ENCODE data around the gene TINAG.

The TINAG gene

DNA sequence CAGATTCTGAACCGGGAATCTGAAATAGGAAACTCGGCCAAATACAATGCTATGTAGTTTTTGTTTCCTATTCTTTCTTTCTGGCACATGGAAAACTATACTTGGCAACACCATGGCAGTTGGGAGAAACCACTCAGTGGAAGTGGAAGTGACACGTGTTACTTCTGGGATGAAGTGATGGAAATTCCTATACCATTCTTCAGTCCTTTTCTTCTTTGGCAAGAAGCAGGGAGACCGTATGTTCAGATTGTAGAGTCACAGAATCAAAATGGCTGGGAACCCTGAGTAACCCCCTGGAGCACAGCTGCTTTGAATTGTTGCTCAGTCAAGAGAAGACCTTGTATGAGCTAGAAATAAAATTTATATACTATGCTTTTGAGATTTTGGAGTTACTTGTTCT, 18.8 kb upstream of the TINAG start:
- Histone ChIP-seq H3K4me1 (ENCODE audit: control insufficient read depth, insufficient read depth, low read length) (no peaks in the 10 kb centered on the region), H3K9me3 (ENCODE audit: control insufficient read depth, insufficient read depth, low read depth, low read length) (no peaks in the 10 kb centered on the region), H3K4me3 (ENCODE audit: low read depth, low read length) (no peak overlapping the region), H3K36me3 (ENCODE audit: control insufficient read depth in 2 of 2, insufficient read depth in 1 of 2, low read length in 2 of 2) (no peaks in the 10 kb centered on the region), H3K27ac (ENCODE audit: extremely low read depth, low read depth, low read length) (no peak overlapping the region)
- ChIA-PET CTCF (interaction anchor here (0.7 kb wide), 1 partner anchor 68 kb away, joined by 3 read pairs; no protein-coding TSS in a partner anchor), POLR2A (no interaction called here)
- TF ChIP-seq IKZF3 (tag by site-specific recombination; IDR thresholded peaks at IDR 0.05) (no peak), ZNF701 (tag by site-specific recombination; IDR thresholded peaks at IDR 0.05) (no peak), SP7 (tag by site-specific recombination; IDR thresholded peaks at IDR 0.05) (no peak), ZNF404 (tag by site-specific recombination; IDR thresholded peaks at IDR 0.05) (no peak), ZNF529 (tag by site-specific recombination; IDR thresholded peaks at IDR 0.05; ENCODE audit: insufficient replicate concordance) (no peak), ZNF394 (tag by site-specific recombination; IDR thresholded peaks at IDR 0.05; ENCODE audit: borderline replicate concordance) (no peak), INSM2 (tag by site-specific recombination; IDR thresholded peaks at IDR 0.05) (no peak), ZNF560 (tag by site-specific recombination; IDR thresholded peaks at IDR 0.05; ENCODE audit: borderline replicate concordance) (no peak), ZBTB1 (tag by site-specific recombination; IDR thresholded peaks at IDR 0.05) (no peak), ZNF48 (tag by site-specific recombination; IDR thresholded peaks at IDR 0.05) (no peak), ZBTB20 (tag by site-specific recombination; IDR thresholded peaks at IDR 0.05) (no peak), ZNF23 (tag by site-specific recombination; IDR thresholded peaks at IDR 0.05; ENCODE audit: borderline replicate concordance) (no peak), FEZF1 (tag by site-specific recombination; IDR thresholded peaks at IDR 0.05) (no peak), ZNF138 (tag by site-specific recombination; IDR thresholded peaks at IDR 0.05; ENCODE audit: borderline replicate concordance) (no peak), GLIS2 (tag by site-specific recombination; IDR thresholded peaks at IDR 0.05) (no peak), ZFHX2 (tag by site-specific recombination; conservative IDR thresholded peaks at IDR 0.05) (no peak)
- TF ChIP-seq, protein P1, sequence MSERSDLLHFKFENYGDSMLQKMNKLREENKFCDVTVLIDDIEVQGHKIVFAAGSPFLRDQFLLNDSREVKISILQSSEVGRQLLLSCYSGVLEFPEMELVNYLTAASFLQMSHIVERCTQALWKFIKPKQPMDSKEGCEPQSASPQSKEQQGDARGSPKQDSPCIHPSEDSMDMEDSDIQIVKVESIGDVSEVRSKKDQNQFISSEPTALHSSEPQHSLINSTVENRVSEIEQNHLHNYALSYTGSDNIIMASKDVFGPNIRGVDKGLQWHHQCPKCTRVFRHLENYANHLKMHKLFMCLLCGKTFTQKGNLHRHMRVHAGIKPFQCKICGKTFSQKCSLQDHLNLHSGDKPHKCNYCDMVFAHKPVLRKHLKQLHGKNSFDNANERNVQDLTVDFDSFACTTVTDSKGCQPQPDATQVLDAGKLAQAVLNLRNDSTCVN (tag by site-specific recombination; optimal IDR thresholded peaks at IDR 0.05), result no peak
- TF ChIP-seq, protein P2, sequence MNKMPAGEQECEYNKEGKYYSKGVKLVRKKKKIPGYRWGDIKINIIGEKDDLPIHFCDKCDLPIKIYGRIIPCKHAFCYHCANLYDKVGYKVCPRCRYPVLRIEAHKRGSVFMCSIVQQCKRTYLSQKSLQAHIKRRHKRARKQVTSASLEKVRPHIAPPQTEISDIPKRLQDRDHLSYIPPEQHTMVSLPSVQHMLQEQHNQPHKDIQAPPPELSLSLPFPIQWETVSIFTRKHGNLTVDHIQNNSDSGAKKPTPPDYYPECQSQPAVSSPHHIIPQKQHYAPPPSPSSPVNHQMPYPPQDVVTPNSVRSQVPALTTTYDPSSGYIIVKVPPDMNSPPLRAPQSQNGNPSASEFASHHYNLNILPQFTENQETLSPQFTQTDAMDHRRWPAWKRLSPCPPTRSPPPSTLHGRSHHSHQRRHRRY (tag by site-specific recombination; IDR thresholded peaks at IDR 0.05), result no peak
- TF ChIP-seq, protein P3, sequence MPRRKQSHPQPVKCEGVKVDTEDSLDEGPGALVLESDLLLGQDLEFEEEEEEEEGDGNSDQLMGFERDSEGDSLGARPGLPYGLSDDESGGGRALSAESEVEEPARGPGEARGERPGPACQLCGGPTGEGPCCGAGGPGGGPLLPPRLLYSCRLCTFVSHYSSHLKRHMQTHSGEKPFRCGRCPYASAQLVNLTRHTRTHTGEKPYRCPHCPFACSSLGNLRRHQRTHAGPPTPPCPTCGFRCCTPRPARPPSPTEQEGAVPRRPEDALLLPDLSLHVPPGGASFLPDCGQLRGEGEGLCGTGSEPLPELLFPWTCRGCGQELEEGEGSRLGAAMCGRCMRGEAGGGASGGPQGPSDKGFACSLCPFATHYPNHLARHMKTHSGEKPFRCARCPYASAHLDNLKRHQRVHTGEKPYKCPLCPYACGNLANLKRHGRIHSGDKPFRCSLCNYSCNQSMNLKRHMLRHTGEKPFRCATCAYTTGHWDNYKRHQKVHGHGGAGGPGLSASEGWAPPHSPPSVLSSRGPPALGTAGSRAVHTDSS (tag by site-specific recombination; IDR thresholded peaks at IDR 0.05), result no peak

- POLR2A ChIA-PET, result no interaction called here
- Histone ChIP-seq H3K36me3 (ENCODE audit: control insufficient read depth in 2 of 2, insufficient read depth in 1 of 2, low read length in 2 of 2) (no peaks in the 10 kb centered on the region), H3K9me3 (ENCODE audit: control insufficient read depth, insufficient read depth, low read depth, low read length) (no peaks in the 10 kb centered on the region), H3K27ac (ENCODE audit: extremely low read depth, low read depth, low read length) (no peak overlapping the region), H3K4me3 (ENCODE audit: low read depth, low read length) (no peak overlapping the region), H3K4me1 (ENCODE audit: control insufficient read depth, insufficient read depth, low read length) (no peaks in the 10 kb centered on the region)
- CTCF ChIA-PET, result no interaction called here
- no peak for TF ChIP-seq ZEB2 (tag by site-specific recombination; IDR thresholded peaks at IDR 0.05)
- no peak for TF ChIP-seq ZNF214 (tag by site-specific recombination; IDR thresholded peaks at IDR 0.05; ENCODE audit: borderline replicate concordance)
- no peak for TF ChIP-seq ZNF416 (tag by site-specific recombination; IDR thresholded peaks at IDR 0.05)
- no peak for TF ChIP-seq ZNF747 (tag by site-specific recombination; IDR thresholded peaks at IDR 0.05)
- TF ChIP-seq ZNF211 (tag by site-specific recombination; IDR thresholded peaks at IDR 0.05; ENCODE audit: low read depth), result no peak
- TF ChIP-seq ZNF221 (tag by site-specific recombination; IDR thresholded peaks at IDR 0.05; ENCODE audit: borderline replicate concordance), result no peak
- TF ChIP-seq ZNF19 (tag by site-specific recombination; IDR thresholded peaks at IDR 0.05; ENCODE audit: low read depth), result no peak
- no peak for TF ChIP-seq ZNF621 (tag by site-specific recombination; IDR thresholded peaks at IDR 0.05)
Observed at GRCh38 chr6:54291146-54291545, 17.1 kb upstream of the TINAG start.

All from HEK293 (cell line).